ENCODE measurements around the gene PAX8. TPM values are rescaled to one million over a fixed set of nuclear protein-coding genes. Genes with fewer than 3 reads are reported as not detected.
A peak's percentile ranks its signal among the peaks of the same experiment; 100 is the strongest.

Gene PAX8
- total RNA-seq, 1 experiment from 2014 or later: 89.7 TPM

GRCh38 chr2:113228991-113229716, 49.6 kb downstream of the PAX8 start:
- no peak for DNase-seq (ENCODE audit: low read depth)
- in situ Hi-C loops (cut with HindIII; ENCODE audit: low pct_unique_long_range_greater_than_20kb, low sequenced_read_pairs): no loop called here

- in situ Hi-C loops (cut with HindIII; ENCODE audit: low pct_unique_long_range_greater_than_20kb, low sequenced_read_pairs): no loop called here
- no peak for DNase-seq (ENCODE audit: low read depth)
Observed at GRCh38 chr2:113228351-113228750, 50.4 kb downstream of the PAX8 start.

GRCh38 chr2:113227698-113228097, 51.0 kb downstream of the PAX8 start:
- in situ Hi-C loops (cut with HindIII; ENCODE audit: low pct_unique_long_range_greater_than_20kb, low sequenced_read_pairs): no loop called here
- no peak for DNase-seq (ENCODE audit: low read depth)

- peak; percentile 56 for DNase-seq (ENCODE audit: low read depth)
- in situ Hi-C loops (cut with HindIII; ENCODE audit: low pct_unique_long_range_greater_than_20kb, low sequenced_read_pairs): no loop called here
Observed at GRCh38 chr2:113227290-113227689, 51.4 kb downstream of the PAX8 start.

GRCh38 chr2:113226462-113226861, 52.3 kb downstream of the PAX8 start:
- in situ Hi-C loops (cut with HindIII; ENCODE audit: low pct_unique_long_range_greater_than_20kb, low sequenced_read_pairs): no loop called here
- DNase-seq (ENCODE audit: low read depth): no peak

- peak; percentile 100 for DNase-seq (ENCODE audit: low read depth)
- in situ Hi-C loops (cut with HindIII; ENCODE audit: low pct_unique_long_range_greater_than_20kb, low sequenced_read_pairs): no loop called here
Observed at GRCh38 chr2:113225263-113226259, 53.2 kb downstream of the PAX8 start.

- in situ Hi-C loops (cut with HindIII; ENCODE audit: low pct_unique_long_range_greater_than_20kb, low sequenced_read_pairs): no loop called here
- DNase-seq (ENCODE audit: low read depth): no peak
Observed at GRCh38 chr2:113224647-113225236, 54.0 kb downstream of the PAX8 start.

- in situ Hi-C loops (cut with HindIII; ENCODE audit: low pct_unique_long_range_greater_than_20kb, low sequenced_read_pairs): no loop called here
- no peak for DNase-seq (ENCODE audit: low read depth)
Observed at GRCh38 chr2:113223813-113224212, 54.9 kb downstream of the PAX8 start.

- in situ Hi-C loops (cut with HindIII; ENCODE audit: low pct_unique_long_range_greater_than_20kb, low sequenced_read_pairs): no loop called here
- DNase-seq (ENCODE audit: low read depth): no peak
Observed at GRCh38 chr2:113221846-113222245, 56.9 kb downstream of the PAX8 start.

- DNase-seq (ENCODE audit: low read depth): peak; percentile 55
- in situ Hi-C loops (cut with HindIII; ENCODE audit: low pct_unique_long_range_greater_than_20kb, low sequenced_read_pairs): no loop called here
Observed at GRCh38 chr2:113220970-113221708, 57.6 kb downstream of the PAX8 start.

- peak; percentile 82 for DNase-seq (ENCODE audit: low read depth)
- in situ Hi-C loops (cut with HindIII; ENCODE audit: low pct_unique_long_range_greater_than_20kb, low sequenced_read_pairs): no loop called here
Observed at GRCh38 chr2:113219889-113220641, 58.7 kb downstream of the PAX8 start.

GRCh38 chr2:113219525-113219888, 59.2 kb downstream of the PAX8 start:
- in situ Hi-C loops (cut with HindIII; ENCODE audit: low pct_unique_long_range_greater_than_20kb, low sequenced_read_pairs): no loop called here

GRCh38 chr2:113219092-113219441, 59.7 kb downstream of the PAX8 start:
- no peak for DNase-seq (ENCODE audit: low read depth)
- in situ Hi-C loops (cut with HindIII; ENCODE audit: low pct_unique_long_range_greater_than_20kb, low sequenced_read_pairs): no loop called here

More at GRCh38 chr2:113219525-113219888, 59.2 kb downstream of the PAX8 start:
- no peak for DNase-seq (ENCODE audit: low read depth)

GRCh38 chr2:113218283-113219091, 60.2 kb downstream of the PAX8 start:
- peak; percentile 100 for DNase-seq (ENCODE audit: low read depth)
- in situ Hi-C loops (cut with HindIII; ENCODE audit: low pct_unique_long_range_greater_than_20kb, low sequenced_read_pairs): no loop called here

- no peak for DNase-seq (ENCODE audit: low read depth)
- in situ Hi-C loops (cut with HindIII; ENCODE audit: low pct_unique_long_range_greater_than_20kb, low sequenced_read_pairs): no loop called here
Observed at GRCh38 chr2:113217455-113218282, 61.1 kb downstream of the PAX8 start.

- in situ Hi-C loops (cut with HindIII; ENCODE audit: low pct_unique_long_range_greater_than_20kb, low sequenced_read_pairs): no loop called here
- peak; percentile 27 for DNase-seq (ENCODE audit: low read depth)
Observed at GRCh38 chr2:113216891-113217454, 61.7 kb downstream of the PAX8 start.
